Middle frontal gyrus (tissue), 1 donor: ENCODE measurements around the gene SEMA6D.

Experiments used
- DNase-seq: peaks from one replicate; pipeline ENCODE4 v3.0.0-alpha.2; 2015; ENCODE audit warnings: low spot score; ENCODE audit errors: extremely low spot score

The SEMA6D gene

GRCh38 chr15:47743385-47743784 is 26.1 kb downstream of the SEMA6D start:
- DNase-seq = no peak

- no peak for DNase-seq
Measured at GRCh38 chr15:47743886-47744285, 26.6 kb downstream of the SEMA6D start.

GRCh38 chr15:47744496-47744895 is 27.2 kb downstream of the SEMA6D start:
- no peak for DNase-seq

GRCh38 chr15:47744973-47745372 is 27.7 kb downstream of the SEMA6D start:
- no peak for DNase-seq

GRCh38 chr15:47746516-47746915 is 29.2 kb downstream of the SEMA6D start:
- DNase-seq = no peak

- no peak for DNase-seq
Measured at GRCh38 chr15:47750030-47750739, 32.9 kb downstream of the SEMA6D start.

- DNase-seq = no peak
Measured at GRCh38 chr15:47750740-47751262, 33.5 kb downstream of the SEMA6D start.

- DNase-seq = no peak
Measured at GRCh38 chr15:47753591-47753990, 36.3 kb downstream of the SEMA6D start.

GRCh38 chr15:47754312-47754711 is 37.0 kb downstream of the SEMA6D start:
- DNase-seq = no peak

- DNase-seq = no peak
Measured at GRCh38 chr15:47755941-47756340, 38.6 kb downstream of the SEMA6D start.

- DNase-seq = no peak
Measured at GRCh38 chr15:47756872-47757271, 39.6 kb downstream of the SEMA6D start.

GRCh38 chr15:47757331-47757730 is 40.0 kb downstream of the SEMA6D start:
- DNase-seq = no peak

- DNase-seq = no peak
Measured at GRCh38 chr15:47762621-47763020, 45.3 kb downstream of the SEMA6D start.

- no peak for DNase-seq
Measured at GRCh38 chr15:47764666-47765065, 47.4 kb downstream of the SEMA6D start.

- no peak for DNase-seq
Measured at GRCh38 chr15:47766406-47766805, 49.1 kb downstream of the SEMA6D start.

GRCh38 chr15:47767035-47767434 is 49.7 kb downstream of the SEMA6D start:
- DNase-seq = no peak

- DNase-seq = no peak
Measured at GRCh38 chr15:47768735-47769134, 51.4 kb downstream of the SEMA6D start.

- no peak for DNase-seq
Measured at GRCh38 chr15:47769166-47769565, 51.9 kb downstream of the SEMA6D start.

GRCh38 chr15:47773143-47773542 is 55.8 kb downstream of the SEMA6D start:
- DNase-seq = no peak

GRCh38 chr15:47778263-47778770 is 61.0 kb downstream of the SEMA6D start:
- DNase-seq = no peak

GRCh38 chr15:47780971-47781370 is 63.7 kb downstream of the SEMA6D start:
- DNase-seq = no peak

GRCh38 chr15:47781527-47781926 is 64.2 kb downstream of the SEMA6D start:
- DNase-seq = no peak

GRCh38 chr15:47784820-47785219 is 67.5 kb downstream of the SEMA6D start:
- no peak for DNase-seq
